ENCODE measurements around the gene PLIN3. TPM values are rescaled to one million over a fixed set of nuclear protein-coding genes. Genes with fewer than 3 reads are reported as not detected.
A peak's percentile ranks its signal among the peaks of the same experiment; 100 is the strongest.
"Not testable (repeated sequence)": the region's sequence is repeated elsewhere in the genome, so short reads cannot be mapped to it uniquely, and the experiment has no call there.

Gene PLIN3
- polyA plus RNA-seq, 1 donor: 37.5 TPM

- no peak for DNase-seq (ENCODE audit: low read depth)
Observed at GRCh38 chr19:4811328-4812131, 55.9 kb downstream of the PLIN3 start.

- no peak for DNase-seq (ENCODE audit: low read depth)
Observed at GRCh38 chr19:4807188-4807587, 60.3 kb downstream of the PLIN3 start.

- DNase-seq (ENCODE audit: low read depth): no peak
Observed at GRCh38 chr19:4806384-4806783, 61.1 kb downstream of the PLIN3 start.

GRCh38 chr19:4805140-4805539 is 62.3 kb downstream of the PLIN3 start:
- not testable (repeated sequence) for DNase-seq (ENCODE audit: low read depth)

- no peak for DNase-seq (ENCODE audit: low read depth)
Observed at GRCh38 chr19:4803736-4804695, 63.5 kb downstream of the PLIN3 start.

- no peak for DNase-seq (ENCODE audit: low read depth)
Observed at GRCh38 chr19:4802711-4803110, 64.8 kb downstream of the PLIN3 start.

GRCh38 chr19:4801085-4801619 is 66.3 kb downstream of the PLIN3 start:
- DNase-seq (ENCODE audit: low read depth): no peak

- DNase-seq (ENCODE audit: low read depth): no peak
Observed at GRCh38 chr19:4800591-4801081, 66.8 kb downstream of the PLIN3 start.

GRCh38 chr19:4795400-4795799 is 72.1 kb downstream of the PLIN3 start:
- no peak for DNase-seq (ENCODE audit: low read depth)

GRCh38 chr19:4794971-4795370 is 72.5 kb downstream of the PLIN3 start:
- DNase-seq (ENCODE audit: low read depth): no peak

- DNase-seq (ENCODE audit: low read depth): not testable (repeated sequence)
Observed at GRCh38 chr19:4793278-4793677, 74.2 kb downstream of the PLIN3 start.

- not testable (repeated sequence) for DNase-seq (ENCODE audit: low read depth)
Observed at GRCh38 chr19:4792866-4793195, 74.6 kb downstream of the PLIN3 start.

- not testable (repeated sequence) for DNase-seq (ENCODE audit: low read depth)
Observed at GRCh38 chr19:4792019-4792865, 75.2 kb downstream of the PLIN3 start.

- peak; percentile 100 for DNase-seq (ENCODE audit: low read depth)
Observed at GRCh38 chr19:4791183-4792018, 76.1 kb downstream of the PLIN3 start, which contains the start of gene FEM1A. Gene FEM1A, plus strand, starts transcription at chr19:4791734. Its CDS starts 121 bp downstream, at chr19:4791855.

Other genes starting within 250 kb of the PLIN3 start
- 9.5 TPM for gene TNFAIP8L1, start 228.2 kb downstream of the PLIN3 start, polyA plus RNA-seq (ENCODE audit: insufficient read length)
- 55.5 TPM for gene MYDGF, start 197.3 kb downstream of the PLIN3 start, polyA plus RNA-seq (ENCODE audit: insufficient read length)
- 24.2 TPM for gene DPP9, start 143.8 kb downstream of the PLIN3 start, polyA plus RNA-seq (ENCODE audit: insufficient read length)
- 3.2 TPM for gene FEM1A, start 75.9 kb downstream of the PLIN3 start, polyA plus RNA-seq (ENCODE audit: insufficient read length)
- gene TICAM1, start 36.0 kb downstream of the PLIN3 start, polyA plus RNA-seq (ENCODE audit: insufficient read length): 4.0 TPM
- gene ARRDC5, start 35.2 kb upstream of the PLIN3 start, polyA plus RNA-seq (ENCODE audit: insufficient read length): not detected
- 30.7 TPM for gene UHRF1, start 41.8 kb upstream of the PLIN3 start, polyA plus RNA-seq (ENCODE audit: insufficient read length)
- 19.8 TPM for gene KDM4B, start 101.4 kb upstream of the PLIN3 start, polyA plus RNA-seq (ENCODE audit: insufficient read length)

Measured in forelimb muscle (tissue), 1 donor.